ENCODE measurements around the gene TDO2.

Gene TDO2

DNA sequence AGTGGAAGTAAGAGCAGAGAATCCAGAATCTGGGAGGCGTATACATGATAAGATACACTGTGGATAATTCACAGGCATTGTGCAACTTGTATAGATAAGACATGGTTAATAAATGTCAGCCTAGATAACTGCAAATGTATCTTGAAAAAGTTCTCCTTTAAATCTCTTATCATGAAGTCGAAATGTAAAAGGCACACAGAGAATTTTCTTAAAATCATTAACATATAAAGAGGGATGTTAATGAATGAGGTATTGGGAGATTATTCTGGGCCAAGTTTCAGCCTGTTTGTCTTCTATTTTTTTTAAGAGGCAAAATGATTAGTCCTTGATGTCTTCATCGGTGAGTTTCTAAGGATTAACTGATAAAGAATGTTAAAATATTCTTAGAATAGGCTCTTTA, 835 bp downstream of the TDO2 start:
- DNase-seq (ENCODE audit: low read depth), result no peak
- no peak overlapping the region for H3K4me3 ChIP-seq (ENCODE audit: low read depth, low read length)
- TF ChIP-seq, protein P1, sequence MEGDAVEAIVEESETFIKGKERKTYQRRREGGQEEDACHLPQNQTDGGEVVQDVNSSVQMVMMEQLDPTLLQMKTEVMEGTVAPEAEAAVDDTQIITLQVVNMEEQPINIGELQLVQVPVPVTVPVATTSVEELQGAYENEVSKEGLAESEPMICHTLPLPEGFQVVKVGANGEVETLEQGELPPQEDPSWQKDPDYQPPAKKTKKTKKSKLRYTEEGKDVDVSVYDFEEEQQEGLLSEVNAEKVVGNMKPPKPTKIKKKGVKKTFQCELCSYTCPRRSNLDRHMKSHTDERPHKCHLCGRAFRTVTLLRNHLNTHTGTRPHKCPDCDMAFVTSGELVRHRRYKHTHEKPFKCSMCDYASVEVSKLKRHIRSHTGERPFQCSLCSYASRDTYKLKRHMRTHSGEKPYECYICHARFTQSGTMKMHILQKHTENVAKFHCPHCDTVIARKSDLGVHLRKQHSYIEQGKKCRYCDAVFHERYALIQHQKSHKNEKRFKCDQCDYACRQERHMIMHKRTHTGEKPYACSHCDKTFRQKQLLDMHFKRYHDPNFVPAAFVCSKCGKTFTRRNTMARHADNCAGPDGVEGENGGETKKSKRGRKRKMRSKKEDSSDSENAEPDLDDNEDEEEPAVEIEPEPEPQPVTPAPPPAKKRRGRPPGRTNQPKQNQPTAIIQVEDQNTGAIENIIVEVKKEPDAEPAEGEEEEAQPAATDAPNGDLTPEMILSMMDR (conservative IDR thresholded peaks at IDR 0.05; ENCODE audit: low read depth, low read length), result no peak

DNA sequence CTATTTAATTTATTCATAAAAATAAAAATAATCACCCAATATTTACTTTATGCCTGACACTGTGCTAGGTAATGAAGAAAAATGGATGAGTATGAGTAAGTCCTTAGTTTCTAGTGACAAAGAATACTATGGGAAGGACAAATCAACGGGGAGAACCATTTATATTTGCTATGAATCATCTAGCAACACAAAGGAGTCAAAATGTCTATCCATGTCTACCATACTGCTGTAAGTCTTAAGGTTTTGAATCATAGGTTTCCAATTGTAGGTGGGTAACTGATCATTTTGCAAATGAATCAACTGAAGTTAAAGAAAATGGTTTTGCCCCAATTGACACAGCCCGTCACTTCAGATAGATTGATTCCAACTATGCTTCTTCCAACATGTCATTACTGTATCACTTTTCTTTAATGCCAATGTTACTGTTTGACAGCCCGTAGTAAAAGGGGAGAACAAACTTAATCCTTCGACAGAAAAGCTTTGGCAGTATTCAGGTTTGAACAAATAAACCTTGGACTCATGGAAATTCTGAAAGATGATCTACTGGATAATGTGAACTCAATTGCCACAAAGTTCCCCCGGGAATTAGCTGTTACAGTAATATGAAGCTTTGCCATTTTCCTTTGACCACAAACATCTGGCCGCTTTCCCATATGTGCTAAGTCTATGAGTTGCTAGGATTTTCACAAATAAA, 3.2 kb downstream of the TDO2 start:
- peak; percentile 99 for DNase-seq (ENCODE audit: low read depth)
- H3K4me3 ChIP-seq (ENCODE audit: low read depth, low read length), result no peak overlapping the region
- TF ChIP-seq, protein P1 (conservative IDR thresholded peaks at IDR 0.05; ENCODE audit: low read depth, low read length), result no peak

DNA sequence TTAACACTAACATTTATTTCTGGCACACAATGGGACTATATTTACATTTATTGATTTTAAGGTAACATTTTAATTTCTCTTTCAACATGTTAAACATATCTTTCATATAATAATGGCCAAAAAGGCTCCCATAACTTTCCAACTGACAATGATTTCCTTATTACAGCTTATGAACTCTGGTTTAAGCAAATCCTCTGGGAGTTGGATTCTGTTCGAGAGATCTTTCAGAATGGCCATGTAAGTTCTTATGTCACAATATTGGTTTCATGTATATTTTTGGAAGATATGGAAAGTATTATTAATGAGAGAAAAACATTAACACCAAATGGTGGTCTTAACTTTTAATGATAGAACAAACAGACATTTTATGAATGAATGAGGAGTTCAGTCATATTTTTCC, 4.1 kb downstream of the TDO2 start:
- DNase-seq (ENCODE audit: low read depth), result peak; percentile 11
- TF ChIP-seq, protein P1 (conservative IDR thresholded peaks at IDR 0.05; ENCODE audit: low read depth, low read length), result no peak
- no peak overlapping the region for H3K4me3 ChIP-seq (ENCODE audit: low read depth, low read length)

DNA sequence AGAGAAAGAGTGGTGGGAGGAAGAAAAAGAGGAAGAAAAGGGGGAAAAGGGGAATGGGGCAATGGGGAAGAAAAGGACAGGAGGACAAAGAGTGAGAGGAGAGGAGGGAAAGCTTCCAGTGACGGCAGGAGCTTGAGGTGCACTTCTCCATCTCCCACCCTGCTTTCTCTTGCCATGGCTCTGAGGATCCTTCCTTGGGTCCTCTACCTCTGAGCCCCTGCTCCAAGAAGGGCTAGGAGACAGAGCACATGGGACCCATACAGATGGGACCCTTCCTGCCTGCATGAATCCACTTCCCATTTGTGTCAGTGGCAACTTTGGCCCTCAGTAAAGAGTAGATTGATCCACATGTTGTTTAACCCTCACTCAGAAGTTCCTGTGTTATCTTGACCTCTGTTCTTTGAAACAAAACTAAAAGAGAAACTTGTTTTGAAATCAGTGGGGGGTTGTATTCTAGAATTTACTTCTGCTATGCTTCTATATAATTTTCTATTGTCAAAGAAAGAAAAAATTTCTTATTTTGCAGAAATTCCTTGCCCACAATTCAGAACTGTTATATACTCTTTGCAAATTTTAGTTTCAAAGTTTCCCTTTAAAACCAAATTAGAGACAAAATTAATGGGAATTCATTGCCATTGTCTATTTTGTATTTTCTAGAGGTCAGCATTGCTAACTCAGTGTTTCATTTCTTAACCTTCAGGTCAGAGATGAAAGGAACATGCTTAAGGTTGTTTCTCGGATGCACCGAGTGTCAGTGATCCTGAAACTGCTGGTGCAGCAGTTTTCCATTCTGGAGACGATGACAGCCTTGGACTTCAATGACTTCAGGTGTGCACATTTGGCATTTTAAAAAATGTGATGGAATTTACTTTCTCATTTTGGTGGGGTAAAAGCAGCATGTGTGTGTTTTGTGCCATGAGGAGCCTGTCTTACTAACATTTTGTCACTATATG, 5.0 kb downstream of the TDO2 start:
- no peak overlapping the region for H3K4me3 ChIP-seq (ENCODE audit: low read depth, low read length)
- peak; percentile 50 for DNase-seq (ENCODE audit: low read depth)
- TF ChIP-seq, protein P1 (conservative IDR thresholded peaks at IDR 0.05; ENCODE audit: low read depth, low read length), result no peak

DNA sequence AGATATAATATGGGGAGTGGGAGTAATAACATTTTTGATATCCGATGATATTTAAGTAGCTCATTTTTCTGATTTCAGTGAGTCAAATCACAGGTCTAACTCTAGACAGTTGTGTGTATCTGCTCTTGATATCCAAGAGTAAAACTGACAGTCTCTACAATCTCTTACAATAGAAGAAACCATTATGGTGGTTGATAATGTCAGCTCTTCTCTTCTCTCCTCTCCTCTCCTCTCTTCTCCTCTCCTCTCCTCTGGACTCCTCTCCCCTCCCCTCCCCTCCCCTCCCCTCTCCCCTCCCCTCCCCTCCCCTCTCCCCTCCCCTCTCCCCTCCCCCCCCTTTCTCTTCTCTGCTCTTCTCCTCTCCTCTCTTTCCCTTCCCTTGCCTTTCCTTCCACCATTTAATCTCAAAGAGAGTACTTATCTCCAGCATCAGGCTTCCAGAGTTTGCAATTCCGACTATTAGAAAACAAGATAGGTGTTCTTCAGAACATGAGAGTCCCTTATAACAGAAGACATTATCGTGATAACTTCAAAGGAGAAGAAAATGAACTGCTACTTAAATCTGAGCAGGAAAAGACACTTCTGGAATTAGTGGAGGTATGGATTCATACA, 6.2 kb downstream of the TDO2 start:
- DNase-seq (ENCODE audit: low read depth), result no peak
- H3K4me3 ChIP-seq (ENCODE audit: low read depth, low read length), result no peak overlapping the region
- TF ChIP-seq, protein P1 (conservative IDR thresholded peaks at IDR 0.05; ENCODE audit: low read depth, low read length), result no peak

DNA sequence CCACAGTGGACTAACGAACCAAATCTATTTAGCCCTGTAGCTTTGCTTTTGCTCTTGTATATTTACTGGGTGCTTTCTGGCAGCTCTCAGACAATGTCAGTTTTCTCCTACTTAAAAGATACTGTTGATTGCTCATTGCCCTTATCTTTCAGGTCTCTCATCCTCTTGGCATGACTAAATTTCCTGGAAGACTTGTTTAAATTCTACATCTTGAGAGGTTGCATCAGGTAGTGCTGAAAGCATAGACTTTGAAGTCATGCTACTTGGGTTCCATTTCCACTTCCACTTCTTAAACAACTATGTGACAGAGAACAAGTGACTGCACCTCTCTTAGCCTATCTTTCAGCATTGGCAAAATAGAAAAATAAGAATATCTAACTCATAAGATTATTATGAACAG, 8.4 kb downstream of the TDO2 start:
- H3K4me3 ChIP-seq (ENCODE audit: low read depth, low read length), result no peak overlapping the region
- DNase-seq (ENCODE audit: low read depth), result peak; percentile 11
- TF ChIP-seq, protein P1 (conservative IDR thresholded peaks at IDR 0.05; ENCODE audit: low read depth, low read length), result no peak

Data from choroid plexus epithelial cell (primary cell).